ENCODE results near the gene RAB3A.

RAB3A gene

GRCh38 chr19:18157465-18158063 lies 46.3 kb downstream of the RAB3A start:
- TF ChIP-seq FOXP2 (optimal IDR thresholded peaks at IDR 0.05; ENCODE audit: control extremely low read depth, extremely low read length, insufficient read depth) (no peak), EZH2 (IDR thresholded peaks at IDR 0.05) (no peak), POLR2AphosphoS5 (IDR thresholded peaks at IDR 0.05; ENCODE audit: borderline replicate concordance, low read depth, low read length) (no peak)
- no peak overlapping the region for H3K27ac ChIP-seq
- no peaks in the 10 kb centered on the region for H3K9me3 ChIP-seq (ENCODE audit: low read depth, low read length)
- no peak overlapping the region for H3K4me3 ChIP-seq
- peaks cover 7% of the 10 kb centered on the region; the same call in 1 of the 2 replicates for H3K36me3 ChIP-seq (ENCODE audit: insufficient read depth, low read length)
- DNase-seq (ENCODE audit: low read depth, low spot score) = no peak
- H3K9ac ChIP-seq (ENCODE audit: insufficient read length) = no peak overlapping the region

- Histone ChIP-seq H3K27ac (no peak overlapping the region), H3K36me3 (ENCODE audit: insufficient read depth, low read length) (peaks cover 2% of the 10 kb centered on the region; the same call in 1 of the 2 replicates), H3K4me3 (no peak overlapping the region), H3K9me3 (ENCODE audit: low read depth, low read length) (no peaks in the 10 kb centered on the region), H3K9ac (ENCODE audit: insufficient read length) (no peak overlapping the region)
- TF ChIP-seq POLR2AphosphoS5 (IDR thresholded peaks at IDR 0.05; ENCODE audit: borderline replicate concordance, low read depth, low read length) (no peak), EZH2 (IDR thresholded peaks at IDR 0.05) (no peak), FOXP2 (optimal IDR thresholded peaks at IDR 0.05; ENCODE audit: control extremely low read depth, extremely low read length, insufficient read depth) (no peak)
- no peak for DNase-seq (ENCODE audit: low read depth, low spot score)
These were observed 46.9 kb downstream of the RAB3A start for GRCh38 chr19:18156841-18157464.

GRCh38 chr19:18156268-18156667 lies 47.6 kb downstream of the RAB3A start:
- H3K27ac ChIP-seq = no peak overlapping the region
- no peaks in the 10 kb centered on the region for H3K9me3 ChIP-seq (ENCODE audit: low read depth, low read length)
- TF ChIP-seq EZH2 (IDR thresholded peaks at IDR 0.05) (no peak), FOXP2 (optimal IDR thresholded peaks at IDR 0.05; ENCODE audit: control extremely low read depth, extremely low read length, insufficient read depth) (no peak), POLR2AphosphoS5 (IDR thresholded peaks at IDR 0.05; ENCODE audit: borderline replicate concordance, low read depth, low read length) (no peak)
- H3K4me3 ChIP-seq = no peak overlapping the region
- no peaks in the 10 kb centered on the region; the same call in 1 of the 2 replicates for H3K36me3 ChIP-seq (ENCODE audit: insufficient read depth, low read length)
- DNase-seq (ENCODE audit: low read depth, low spot score) = no peak
- H3K9ac ChIP-seq (ENCODE audit: insufficient read length) = no peak overlapping the region

GRCh38 chr19:18155095-18156087 lies 48.5 kb downstream of the RAB3A start:
- Histone ChIP-seq H3K4me3 (no peak overlapping the region), H3K27ac (no peak overlapping the region), H3K36me3 (ENCODE audit: insufficient read depth, low read length) (no peaks in the 10 kb centered on the region; the same call in 1 of the 2 replicates), H3K9me3 (ENCODE audit: low read depth, low read length) (no peaks in the 10 kb centered on the region), H3K9ac (ENCODE audit: insufficient read length) (no peak overlapping the region)
- no peak for TF ChIP-seq POLR2AphosphoS5 (IDR thresholded peaks at IDR 0.05; ENCODE audit: borderline replicate concordance, low read depth, low read length)
- TF ChIP-seq EZH2 (IDR thresholded peaks at IDR 0.05) = no peak
- no peak for TF ChIP-seq FOXP2 (optimal IDR thresholded peaks at IDR 0.05; ENCODE audit: control extremely low read depth, extremely low read length, insufficient read depth)
- DNase-seq (ENCODE audit: low read depth, low spot score) = no peak

GRCh38 chr19:18153556-18154134 lies 50.2 kb downstream of the RAB3A start:
- TF ChIP-seq EZH2 (IDR thresholded peaks at IDR 0.05) (no peak), FOXP2 (optimal IDR thresholded peaks at IDR 0.05; ENCODE audit: control extremely low read depth, extremely low read length, insufficient read depth) (no peak), POLR2AphosphoS5 (IDR thresholded peaks at IDR 0.05; ENCODE audit: borderline replicate concordance, low read depth, low read length) (no peak)
- Histone ChIP-seq H3K4me3 (peak overlapping the region; percentile 95), H3K9ac (ENCODE audit: insufficient read length) (peak overlapping the region; percentile 94), H3K27ac (0 out of 2 replicates have a peak overlapping the region, but pooled peaks have one; percentile 50), H3K36me3 (ENCODE audit: insufficient read depth, low read length) (no peaks in the 10 kb centered on the region; the same call in 1 of the 2 replicates), H3K9me3 (ENCODE audit: low read depth, low read length) (no peaks in the 10 kb centered on the region)
- no peak for DNase-seq (ENCODE audit: low read depth, low spot score)

- peak within 1 kb of the TSS; percentile 95 for H3K9ac ChIP-seq (ENCODE audit: insufficient read length)
- H3K9me3 ChIP-seq (ENCODE audit: low read depth, low read length) = no peaks in the 10 kb centered on the region
- peak; percentile 78 for TF ChIP-seq FOXP2 (optimal IDR thresholded peaks at IDR 0.05; ENCODE audit: control extremely low read depth, extremely low read length, insufficient read depth)
- TF ChIP-seq POLR2AphosphoS5 (IDR thresholded peaks at IDR 0.05; ENCODE audit: borderline replicate concordance, low read depth, low read length) = peak; percentile 43; the same call in 1 of the 2 replicates
- no peak for TF ChIP-seq EZH2 (IDR thresholded peaks at IDR 0.05)
- no peaks in the 10 kb centered on the region; the same call in 1 of the 2 replicates for H3K36me3 ChIP-seq (ENCODE audit: insufficient read depth, low read length)
- DNase-seq (ENCODE audit: low read depth, low spot score) = peak; percentile 90
- H3K4me3 ChIP-seq = peak within 1 kb of the TSS; percentile 95
- H3K27ac ChIP-seq = peak within 1 kb of the TSS; percentile 95
These were observed 50.9 kb downstream of the RAB3A start, which contains the start of gene PIK3R2 for GRCh38 chr19:18152817-18153555. PIK3R2 (plus strand) TSS chr19:18153163; CDS start chr19:18155880, 2,717 bp downstream.

GRCh38 chr19:18152442-18152816 lies 51.4 kb downstream of the RAB3A start:
- H3K9ac ChIP-seq (ENCODE audit: insufficient read length) = peak overlapping the region; percentile 95
- TF ChIP-seq EZH2 (IDR thresholded peaks at IDR 0.05) = no peak
- no peak for TF ChIP-seq FOXP2 (optimal IDR thresholded peaks at IDR 0.05; ENCODE audit: control extremely low read depth, extremely low read length, insufficient read depth)
- no peak for TF ChIP-seq POLR2AphosphoS5 (IDR thresholded peaks at IDR 0.05; ENCODE audit: borderline replicate concordance, low read depth, low read length)
- H3K36me3 ChIP-seq (ENCODE audit: insufficient read depth, low read length) = no peaks in the 10 kb centered on the region; the same call in 1 of the 2 replicates
- peak overlapping the region; percentile 95 for H3K4me3 ChIP-seq
- peak; percentile 90 for DNase-seq (ENCODE audit: low read depth, low spot score)
- H3K27ac ChIP-seq = peak overlapping the region; percentile 95
- no peaks in the 10 kb centered on the region for H3K9me3 ChIP-seq (ENCODE audit: low read depth, low read length)
